ENCODE results near the gene TTL. TPM values are rescaled to one million over a fixed set of nuclear protein-coding genes. Genes with fewer than 3 reads are reported as not detected.
A peak's percentile ranks its signal among the peaks of the same experiment; 100 is the strongest.
"Not testable (repeated sequence)": the region's sequence is repeated elsewhere in the genome, so short reads cannot be mapped to it uniquely, and the experiment has no call there.

TTL gene
- total and polyA plus RNA-seq, 2 of the 13 experiments (the other 11 are each of a cell fraction or from before 2014, with no cell fraction given): 19.0 to 59.8 TPM

GRCh38 chr2:112437405-112437831 lies 44.5 kb upstream of the TTL start (continued):
- TF ChIP-seq ZNF768 (CRISPR knock-in tag; IDR thresholded peaks at IDR 0.05) (peak; percentile 41; the same call in 1 of the 2 replicates), HDAC1 (CRISPR knock-in tag; IDR thresholded peaks at IDR 0.05) (0 out of 2 replicates have a peak, but pooled peaks have one; percentile 13), ZFX (CRISPR knock-in tag; IDR thresholded peaks at IDR 0.05; ENCODE audit: low read depth) (peak; percentile 34; the same call in 1 of the 2 replicates), ZNF263 (CRISPR knock-in tag; IDR thresholded peaks at IDR 0.05) (peak; percentile 98), ZHX2 (IDR thresholded peaks at IDR 0.05; ENCODE audit: low read depth) (0 out of 2 replicates have a peak, but pooled peaks have one; percentile 16), ZNF777 (CRISPR knock-in tag; IDR thresholded peaks at IDR 0.05) (peak; percentile 60; the same call in 1 of the 2 replicates), TEAD3 (CRISPR knock-in tag; optimal IDR thresholded peaks at IDR 0.05; ENCODE audit: borderline replicate concordance) (peak; percentile 38), MAX (IDR thresholded peaks at IDR 0.05) (peak; percentile 32; the same call in 1 of the 2 replicates), ZBTB38 (CRISPR knock-in tag; IDR thresholded peaks at IDR 0.05) (0 out of 2 replicates have a peak, but pooled peaks have one; percentile 19), IRF2 (CRISPR knock-in tag; IDR thresholded peaks at IDR 0.05) (0 out of 2 replicates have a peak, but pooled peaks have one; percentile 11), ZNF547 (CRISPR knock-in tag; IDR thresholded peaks at IDR 0.05) (0 out of 2 replicates have a peak, but pooled peaks have one; percentile 56), HOXA3 (CRISPR knock-in tag; IDR thresholded peaks at IDR 0.05) (peak; percentile 50; the same call in 1 of the 2 replicates), CREB1 (IDR thresholded peaks at IDR 0.05) (peak; percentile 70), ZNF350 (CRISPR knock-in tag; IDR thresholded peaks at IDR 0.05; ENCODE audit: borderline replicate concordance, low read depth) (0 out of 2 replicates have a peak, but pooled peaks have one; percentile 32)
- not testable (repeated sequence) for TF ChIP-seq ZHX2 (CRISPR knock-in tag; IDR thresholded peaks at IDR 0.05; ENCODE audit: borderline replicate concordance); CREB1 (CRISPR knock-in tag; IDR thresholded peaks at IDR 0.05)
